ENCODE results near the gene SPATA17.
A peak's percentile ranks its signal among the peaks of the same experiment; 100 is the strongest.
"Not testable (repeated sequence)": the region's sequence is repeated elsewhere in the genome, so short reads cannot be mapped to it uniquely, and the experiment has no call there.

Gene SPATA17

GRCh38 chr1:217630711-217631591 lies at the start of gene SPATA17, which contains the start of gene GPATCH2:
SPATA17 (plus strand) TSS chr1:217631344; CDS start chr1:217631379, 35 bp downstream.
GPATCH2 (minus strand) TSS chr1:217631090; CDS start chr1:217630971, 119 bp downstream.
- DNase-seq: peak; percentile 89 to 91

GRCh38 chr1:217584286-217584811 lies 46.8 kb upstream of the SPATA17 start:
- DNase-seq: not testable (repeated sequence)

GRCh38 chr1:217585577-217585976 lies 45.6 kb upstream of the SPATA17 start:
- DNase-seq: no peak

GRCh38 chr1:217586586-217586985 lies 44.6 kb upstream of the SPATA17 start:
- DNase-seq: no peak

- no peak for DNase-seq
These were observed 40.5 kb upstream of the SPATA17 start for GRCh38 chr1:217590598-217590997.

- no peak for DNase-seq
These were observed 32.0 kb upstream of the SPATA17 start for GRCh38 chr1:217599154-217599553.

GRCh38 chr1:217602380-217602779 lies 28.8 kb upstream of the SPATA17 start:
- DNase-seq: no peak

GRCh38 chr1:217605390-217605789 lies 25.8 kb upstream of the SPATA17 start:
- no peak for DNase-seq

GRCh38 chr1:217614200-217614712 lies 16.9 kb upstream of the SPATA17 start:
- DNase-seq: no peak

- peak; percentile 20 to 26 for DNase-seq
These were observed 14.0 kb upstream of the SPATA17 start for GRCh38 chr1:217617126-217617525.

GRCh38 chr1:217620814-217621213 lies 10.3 kb upstream of the SPATA17 start:
- no peak for DNase-seq

GRCh38 chr1:217622042-217622441 lies 9.1 kb upstream of the SPATA17 start:
- no peak for DNase-seq

- DNase-seq: no peak
These were observed 4.8 kb upstream of the SPATA17 start for GRCh38 chr1:217626321-217626720.

- no peak for DNase-seq
These were observed 3.7 kb upstream of the SPATA17 start for GRCh38 chr1:217627431-217627830.

- DNase-seq: no peak
These were observed 11.3 kb downstream of the SPATA17 start for GRCh38 chr1:217642455-217642854.

GRCh38 chr1:217647791-217648190 lies 16.6 kb downstream of the SPATA17 start:
- DNase-seq: no peak

GRCh38 chr1:217650674-217651073 lies 19.5 kb downstream of the SPATA17 start:
- no peak for DNase-seq

GRCh38 chr1:217660353-217661062 lies 29.4 kb downstream of the SPATA17 start:
- no peak for DNase-seq

- DNase-seq: no peak
These were observed 30.3 kb downstream of the SPATA17 start for GRCh38 chr1:217661407-217661806.

GRCh38 chr1:217668351-217668940 lies 37.3 kb downstream of the SPATA17 start:
- DNase-seq: no peak

- no peak for DNase-seq
These were observed 42.2 kb downstream of the SPATA17 start for GRCh38 chr1:217673387-217673786.

GRCh38 chr1:217674028-217674729 lies 43.0 kb downstream of the SPATA17 start:
- DNase-seq: no peak

All from Kasumi-1 (cell line).